Panc1 (cell line): Measurements from ENCODE around the gene NET1. TPM values are rescaled to one million over a fixed set of nuclear protein-coding genes. Genes with fewer than 3 reads are reported as not detected.

ENCODE experiments used
- ATAC-seq: fragments of 200-7000 bp; cut with Tn5 transposase; 2 replicates; pipeline ENCODE4 v1.9.1; 2020; ENCODE audit warnings: mild to moderate bottlenecking, moderate library complexity
- BruUV-seq: library from RNA; stranded (reverse); fragments of 400-500 nt; replicated peaks from 2 replicates; lab custom pipeline; 2021; lab: Mats Ljungman, UMichigan
- CTCF ChIA-PET: fragments of 300-600 bp; sonication (Branson Sonifier 250); formaldehyde crosslinking; loops from one replicate; lab custom pipeline; 2022; ENCODE audit warnings: antibody characterized with exemption; lab: Charles Lee
- POLR2A ChIA-PET: fragments of 300-600 bp; sonication (Branson Sonifier 250); formaldehyde crosslinking; loops from one replicate; lab custom pipeline; 2022; ENCODE audit warnings: antibody characterized with exemption; lab: Charles Lee
- DNase-seq: peaks from one replicate; pipeline ENCODE4 v3.0.0-alpha.2; 2010; ENCODE audit warnings: low read depth, low spot score
- H3K27ac ChIP-seq: 2 replicates; pipeline ENCODE4 v1.5.1; 2011; ENCODE audit warnings: mild to moderate bottlenecking, low read length, inconsistent platforms
- H3K27me3 ChIP-seq: fragments of 200-500 bp; sonication (Bioruptor generic); 2 replicates; pipeline ENCODE4 v1.6.0; 2014; ENCODE audit warnings: low read length, inconsistent platforms; ENCODE audit not compliant: control insufficient read depth, insufficient read depth
- H3K36me3 ChIP-seq: fragments of 200-500 bp; sonication (Bioruptor generic); 2 replicates; pipeline ENCODE4 v1.5.1; 2014; ENCODE audit warnings: inconsistent platforms, mild to moderate bottlenecking, low read length, moderate library complexity; ENCODE audit not compliant: control insufficient read depth, insufficient read depth
- H3K4me1 ChIP-seq: 2 replicates; pipeline ENCODE4 v1.5.1; 2011; ENCODE audit warnings: inconsistent platforms, mild to moderate bottlenecking, low read length, moderate library complexity; ENCODE audit not compliant: control insufficient read depth, insufficient read depth
- H3K4me3 ChIP-seq, 2 experiments: 2 replicates each; pipeline ENCODE4 v1.5.1; 2011 to 2012; ENCODE audit warnings: low read depth in 2 of 2, low read length in 2 of 2, mild to moderate bottlenecking in 2 of 2, inconsistent platforms in 1 of 2, moderate library complexity in 1 of 2
- H3K9me3 ChIP-seq: fragments of 200-500 bp; sonication (Bioruptor generic); 2 replicates; pipeline ENCODE4 v1.5.1; 2014; ENCODE audit warnings: low read depth, mild to moderate bottlenecking, inconsistent platforms, low read length, moderate library complexity; ENCODE audit not compliant: control insufficient read depth, insufficient read depth
- POLR2AphosphoS5 ChIP-seq: IDR thresholded peaks from 2 replicates; pipeline ENCODE4 v1.6.1; 2012; ENCODE audit warnings: mild to moderate bottlenecking, low read depth, low read length, moderate library complexity
- REST ChIP-seq, 2 experiments: IDR thresholded peaks; 2 replicates each; pipeline ENCODE4 v1.6.1; 2011 to 2012; ENCODE audit warnings: low read depth in 2 of 2, control low read depth in 1 of 2, low read length in 1 of 2, mild to moderate bottlenecking in 1 of 2, moderate library complexity in 1 of 2; ENCODE audit not compliant: insufficient read depth in 1 of 2
- SIN3A ChIP-seq: IDR thresholded peaks from 2 replicates; pipeline ENCODE4 v1.6.1; 2012; ENCODE audit warnings: low read depth, mild to moderate bottlenecking, low read length, moderate library complexity, borderline replicate concordance; ENCODE audit not compliant: insufficient read depth
- TCF7L2 ChIP-seq: IDR thresholded peaks from 2 replicates; pipeline ENCODE4 v1.6.1; 2011; ENCODE audit warnings: mild to moderate bottlenecking, low read depth, low read length, inconsistent platforms
- in situ Hi-C: cut with HindIII; loops from 2 replicates; pipeline ENCODE4 v1.10.0; 2016; ENCODE audit warnings: low sequenced_read_pairs, low pct_unique_long_range_greater_than_20kb
- intact Hi-C: fragments of 100-400 bp; cut with micrococcal nuclease; formaldehyde crosslinking; loops from one replicate; pipeline ENCODE4 v1.10.0; 2022; ENCODE audit not compliant: unreplicated experiment
- total RNA-seq: library from RNA; stranded (reverse); gene quantifications from one replicate; pipeline ENCODE4 v1.2.1, GENCODE V29; 2021; ENCODE audit not compliant: unreplicated experiment
- TF ChIP-seq, protein P1 (sequence below): fragments of 450-650 bp; IDR thresholded peaks from 2 replicates; pipeline ENCODE4 v1.5.1; 2017; ENCODE audit warnings: mild to moderate bottlenecking

The NET1 gene
- total RNA-seq, 1 experiment from 2014 or later, result 28.6 TPM

DNA sequence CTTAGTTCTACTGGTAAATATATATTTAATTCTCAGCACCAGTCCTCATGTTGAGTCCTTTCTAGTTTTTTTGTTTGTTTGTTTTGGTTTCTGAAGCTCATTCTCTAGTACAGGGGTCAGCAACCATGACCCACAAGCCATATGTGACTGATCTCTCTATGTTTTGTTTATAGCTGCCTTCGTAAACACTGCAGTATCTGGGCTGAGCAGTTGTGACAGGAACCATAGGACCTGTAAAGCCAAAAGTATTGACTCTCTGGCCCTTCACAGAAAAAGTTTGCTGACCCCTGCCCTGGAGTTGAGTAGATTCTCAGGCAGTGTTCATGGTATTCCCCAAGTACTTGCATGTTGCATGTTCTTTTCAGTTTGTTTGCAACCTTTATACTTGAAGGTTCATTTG is 20.8 kb downstream of the NET1 start:
- Histone ChIP-seq H3K4me3 (no peak overlapping the region), H3K36me3 (peaks cover 3% of the 10 kb centered on the region; the same call in 1 of the 2 replicates), H3K4me1 (no peaks in the 10 kb centered on the region), H3K27me3 (no peaks in the 10 kb centered on the region), H3K27ac (no peak overlapping the region), H3K9me3 (no peaks in the 10 kb centered on the region)
- TF ChIP-seq SIN3A (no peak), POLR2AphosphoS5 (no peak), REST (IDR thresholded peaks at IDR 0.05; ENCODE audit: insufficient read depth in 1 of 2, low read depth in 2 of 2, low read length in 1 of 2) (no peak), TCF7L2 (no peak)
- TF ChIP-seq, protein P1, sequence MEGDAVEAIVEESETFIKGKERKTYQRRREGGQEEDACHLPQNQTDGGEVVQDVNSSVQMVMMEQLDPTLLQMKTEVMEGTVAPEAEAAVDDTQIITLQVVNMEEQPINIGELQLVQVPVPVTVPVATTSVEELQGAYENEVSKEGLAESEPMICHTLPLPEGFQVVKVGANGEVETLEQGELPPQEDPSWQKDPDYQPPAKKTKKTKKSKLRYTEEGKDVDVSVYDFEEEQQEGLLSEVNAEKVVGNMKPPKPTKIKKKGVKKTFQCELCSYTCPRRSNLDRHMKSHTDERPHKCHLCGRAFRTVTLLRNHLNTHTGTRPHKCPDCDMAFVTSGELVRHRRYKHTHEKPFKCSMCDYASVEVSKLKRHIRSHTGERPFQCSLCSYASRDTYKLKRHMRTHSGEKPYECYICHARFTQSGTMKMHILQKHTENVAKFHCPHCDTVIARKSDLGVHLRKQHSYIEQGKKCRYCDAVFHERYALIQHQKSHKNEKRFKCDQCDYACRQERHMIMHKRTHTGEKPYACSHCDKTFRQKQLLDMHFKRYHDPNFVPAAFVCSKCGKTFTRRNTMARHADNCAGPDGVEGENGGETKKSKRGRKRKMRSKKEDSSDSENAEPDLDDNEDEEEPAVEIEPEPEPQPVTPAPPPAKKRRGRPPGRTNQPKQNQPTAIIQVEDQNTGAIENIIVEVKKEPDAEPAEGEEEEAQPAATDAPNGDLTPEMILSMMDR, result no peak
- CTCF ChIA-PET, result interaction anchor here (0.6 kb wide), 1 partner anchor 26 kb away, joined by 8 read pairs; no protein-coding TSS in a partner anchor
- DNase-seq (no peak), ATAC-seq (no peak)
- POLR2A ChIA-PET, result no interaction called here
- in situ Hi-C loops, result no loop called here
- intact Hi-C loops, result no loop called here
- BruUV-seq, result no TSS peak

- in situ Hi-C loops, result no loop called here
- Histone ChIP-seq H3K36me3 (peaks cover 3% of the 10 kb centered on the region; the same call in 1 of the 2 replicates), H3K4me1 (no peaks in the 10 kb centered on the region), H3K27ac (no peak overlapping the region), H3K27me3 (no peaks in the 10 kb centered on the region), H3K4me3 (no peak overlapping the region), H3K9me3 (no peaks in the 10 kb centered on the region)
- CTCF ChIA-PET, result interaction anchor here (0.7 kb wide), 3 partner anchors 51 to 769 kb away, joined by 3 to 12 read pairs (median 3); no protein-coding TSS in a partner anchor
- no peak for DNase-seq
- intact Hi-C loops, result no loop called here
- TF ChIP-seq POLR2AphosphoS5 (no peak), TCF7L2 (no peak), REST (IDR thresholded peaks at IDR 0.05; ENCODE audit: insufficient read depth in 1 of 2, low read depth in 2 of 2, low read length in 1 of 2) (no peak), SIN3A (no peak)
- TF ChIP-seq, protein P1, result peak; percentile 65; the same call in 1 of the 2 replicates
- POLR2A ChIA-PET, result no interaction called here
- ATAC-seq, result no peak
- no TSS peak for BruUV-seq
Observed at GRCh38 chr10:5434017-5434753, 21.8 kb downstream of the NET1 start.
